ENCODE data around the gene MAGEC3. TPM values are rescaled to one million over a fixed set of nuclear protein-coding genes. Genes with fewer than 3 reads are reported as not detected.

MAGEC3 gene
- total and polyA plus RNA-seq, 2 of the 13 experiments (the other 11 are each of a cell fraction or from before 2014, with no cell fraction given), result not detected

DNA sequence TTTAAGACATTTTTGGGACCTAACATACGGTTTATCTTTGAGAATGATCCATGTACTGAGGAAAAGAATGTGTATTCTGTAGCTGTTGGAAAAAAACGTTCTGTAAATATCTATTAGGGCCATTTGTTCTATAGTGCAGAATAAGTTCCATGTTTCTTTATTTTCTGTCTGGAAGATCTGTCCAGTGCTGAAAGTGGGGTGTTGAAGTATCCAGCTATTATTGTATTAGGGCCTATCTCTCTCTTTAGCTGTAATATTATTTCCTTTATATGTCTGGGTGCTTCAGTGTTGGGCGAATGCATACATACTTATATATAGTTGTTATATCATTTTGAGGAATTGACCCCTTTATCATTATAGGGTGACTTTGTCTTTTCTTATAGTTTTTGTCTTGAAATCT is 90.3 kb downstream of the MAGEC3 start:
- H3K4me3 ChIP-seq (replicated peaks in 1 of 3; ENCODE audit: insufficient read depth in 1 of 3, low read depth in 2 of 3, low read length in 3 of 3), result no peak overlapping the region
- intact Hi-C loops (cut with micrococcal nuclease; ENCODE audit: unreplicated experiment) (no loop called here), in situ Hi-C loops (cut with HindIII; ENCODE audit: extremely low pct_ligation_motif_present, low pct_unique_long_range_greater_than_20kb) (no loop called here)
- no peak overlapping the region for H3K9ac ChIP-seq (ENCODE audit: insufficient read depth, low read depth, low read length)
- BruUV-seq (replicated peaks), result no TSS peak
- no peaks in the 10 kb centered on the region for H3K4me1 ChIP-seq (ENCODE audit: insufficient read depth, low read length)
- WGBS (ENCODE audit: low lambda C conversion rate), result 2% methylated on average over 3 of the region's 3 CpGs
- H3K79me2 ChIP-seq (ENCODE audit: insufficient read depth, low read length), result no peaks in the 10 kb centered on the region
- CTCF ChIA-PET (ENCODE audit: low intra/inter-chr PET ratio, low total read pairs), result no interaction called here
- H3K4me2 ChIP-seq (ENCODE audit: low read depth, low read length), result no peak overlapping the region
- no peak overlapping the region for H3K27ac ChIP-seq (ENCODE audit: extremely low read length, insufficient read depth, low read length)
- no peaks in the 10 kb centered on the region for H4K20me1 ChIP-seq (ENCODE audit: insufficient read depth, low read length)
- no peaks in the 10 kb centered on the region for H3K27me3 ChIP-seq (ENCODE audit: control insufficient read depth in 1 of 2, insufficient read depth in 2 of 2, low read length in 2 of 2)
- POLR2A ChIA-PET, result no interaction called here
- no peak overlapping the region for H2AFZ ChIP-seq (ENCODE audit: low read length)
- no peak for DNase-seq (ENCODE audit: low spot score)
- peaks cover 42% of the 10 kb centered on the region for H3K9me3 ChIP-seq (ENCODE audit: low read length)
- no peak for FAIRE-seq
- TF ChIP-seq SSRP1 (CRISPR knock-in tag; IDR thresholded peaks at IDR 0.05) (no peak), KDM5A (IDR thresholded peaks at IDR 0.05; ENCODE audit: borderline replicate concordance, low read length) (no peak), ZNF225 (CRISPR knock-in tag; IDR thresholded peaks at IDR 0.05) (no peak), ADNP (CRISPR knock-in tag; IDR thresholded peaks at IDR 0.05) (no peak), MYC (CRISPR knock-in tag; IDR thresholded peaks at IDR 0.05; ENCODE audit: borderline replicate concordance) (no peak), GFI1 (CRISPR knock-in tag; IDR thresholded peaks at IDR 0.05; ENCODE audit: borderline replicate concordance) (no peak)
- TF ChIP-seq, protein P1, sequence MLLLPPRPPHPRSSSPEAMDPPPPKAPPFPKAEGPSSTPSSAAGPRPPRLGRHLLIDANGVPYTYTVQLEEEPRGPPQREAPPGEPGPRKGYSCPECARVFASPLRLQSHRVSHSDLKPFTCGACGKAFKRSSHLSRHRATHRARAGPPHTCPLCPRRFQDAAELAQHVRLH (CRISPR knock-in tag; IDR thresholded peaks at IDR 0.05; ENCODE audit: borderline replicate concordance, low read depth), result no peak
- TF ChIP-seq, protein P2, sequence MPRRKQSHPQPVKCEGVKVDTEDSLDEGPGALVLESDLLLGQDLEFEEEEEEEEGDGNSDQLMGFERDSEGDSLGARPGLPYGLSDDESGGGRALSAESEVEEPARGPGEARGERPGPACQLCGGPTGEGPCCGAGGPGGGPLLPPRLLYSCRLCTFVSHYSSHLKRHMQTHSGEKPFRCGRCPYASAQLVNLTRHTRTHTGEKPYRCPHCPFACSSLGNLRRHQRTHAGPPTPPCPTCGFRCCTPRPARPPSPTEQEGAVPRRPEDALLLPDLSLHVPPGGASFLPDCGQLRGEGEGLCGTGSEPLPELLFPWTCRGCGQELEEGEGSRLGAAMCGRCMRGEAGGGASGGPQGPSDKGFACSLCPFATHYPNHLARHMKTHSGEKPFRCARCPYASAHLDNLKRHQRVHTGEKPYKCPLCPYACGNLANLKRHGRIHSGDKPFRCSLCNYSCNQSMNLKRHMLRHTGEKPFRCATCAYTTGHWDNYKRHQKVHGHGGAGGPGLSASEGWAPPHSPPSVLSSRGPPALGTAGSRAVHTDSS (CRISPR knock-in tag; conservative IDR thresholded peaks at IDR 0.05), result no peak
- TF ChIP-seq, protein P3, sequence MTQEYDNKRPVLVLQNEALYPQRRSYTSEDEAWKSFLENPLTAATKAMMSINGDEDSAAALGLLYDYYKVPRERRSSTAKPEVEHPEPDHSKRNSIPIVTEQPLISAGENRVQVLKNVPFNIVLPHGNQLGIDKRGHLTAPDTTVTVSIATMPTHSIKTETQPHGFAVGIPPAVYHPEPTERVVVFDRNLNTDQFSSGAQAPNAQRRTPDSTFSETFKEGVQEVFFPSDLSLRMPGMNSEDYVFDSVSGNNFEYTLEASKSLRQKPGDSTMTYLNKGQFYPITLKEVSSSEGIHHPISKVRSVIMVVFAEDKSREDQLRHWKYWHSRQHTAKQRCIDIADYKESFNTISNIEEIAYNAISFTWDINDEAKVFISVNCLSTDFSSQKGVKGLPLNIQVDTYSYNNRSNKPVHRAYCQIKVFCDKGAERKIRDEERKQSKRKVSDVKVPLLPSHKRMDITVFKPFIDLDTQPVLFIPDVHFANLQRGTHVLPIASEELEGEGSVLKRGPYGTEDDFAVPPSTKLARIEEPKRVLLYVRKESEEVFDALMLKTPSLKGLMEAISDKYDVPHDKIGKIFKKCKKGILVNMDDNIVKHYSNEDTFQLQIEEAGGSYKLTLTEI (CRISPR knock-in tag; conservative IDR thresholded peaks at IDR 0.05), result no peak
- TF ChIP-seq, protein P4, sequence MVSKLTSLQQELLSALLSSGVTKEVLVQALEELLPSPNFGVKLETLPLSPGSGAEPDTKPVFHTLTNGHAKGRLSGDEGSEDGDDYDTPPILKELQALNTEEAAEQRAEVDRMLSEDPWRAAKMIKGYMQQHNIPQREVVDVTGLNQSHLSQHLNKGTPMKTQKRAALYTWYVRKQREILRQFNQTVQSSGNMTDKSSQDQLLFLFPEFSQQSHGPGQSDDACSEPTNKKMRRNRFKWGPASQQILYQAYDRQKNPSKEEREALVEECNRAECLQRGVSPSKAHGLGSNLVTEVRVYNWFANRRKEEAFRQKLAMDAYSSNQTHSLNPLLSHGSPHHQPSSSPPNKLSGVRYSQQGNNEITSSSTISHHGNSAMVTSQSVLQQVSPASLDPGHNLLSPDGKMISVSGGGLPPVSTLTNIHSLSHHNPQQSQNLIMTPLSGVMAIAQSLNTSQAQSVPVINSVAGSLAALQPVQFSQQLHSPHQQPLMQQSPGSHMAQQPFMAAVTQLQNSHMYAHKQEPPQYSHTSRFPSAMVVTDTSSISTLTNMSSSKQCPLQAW (CRISPR knock-in tag; IDR thresholded peaks at IDR 0.05), result no peak
- TF ChIP-seq, protein P5, sequence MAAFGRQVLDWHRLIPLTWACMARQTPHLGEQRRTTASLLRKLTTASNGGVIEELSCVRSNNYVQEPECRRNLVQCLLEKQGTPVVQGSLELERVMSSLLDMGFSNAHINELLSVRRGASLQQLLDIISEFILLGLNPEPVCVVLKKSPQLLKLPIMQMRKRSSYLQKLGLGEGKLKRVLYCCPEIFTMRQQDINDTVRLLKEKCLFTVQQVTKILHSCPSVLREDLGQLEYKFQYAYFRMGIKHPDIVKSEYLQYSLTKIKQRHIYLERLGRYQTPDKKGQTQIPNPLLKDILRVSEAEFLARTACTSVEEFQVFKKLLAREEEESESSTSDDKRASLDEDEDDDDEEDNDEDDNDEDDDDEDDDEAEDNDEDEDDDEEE (CRISPR knock-in tag; IDR thresholded peaks at IDR 0.05), result no peak
- ATAC-seq, result no peak
- H3K36me3 ChIP-seq (replicated peaks in 1 of 2; ENCODE audit: control insufficient read depth in 1 of 2, insufficient read depth in 2 of 2, low read length in 2 of 2), result no peaks in the 10 kb centered on the region
